ENCODE data around the gene IL1R1. TPM values are rescaled to one million over a fixed set of nuclear protein-coding genes. Genes with fewer than 3 reads are reported as not detected.

IL1R1 gene
- total and polyA plus RNA-seq, 2 donors (not counting 1 experiment from before 2014, with no cell fraction given), result 110 to 232 TPM

Other genes with a start within 250 kb of the IL1R1 start
- 0.17 and 1.0 TPM in 2 replicates for gene IL1R2, start 150.8 kb upstream of the IL1R1 start, total RNA-seq
- gene IL1R2, start 150.8 kb upstream of the IL1R1 start, polyA plus RNA-seq, result 0.20 and 0.51 TPM in 2 replicates
- 2.6 and 3.1 TPM in 2 replicates for gene IL1RL2, start 44.3 kb downstream of the IL1R1 start, total RNA-seq
- gene IL1RL2, start 44.3 kb downstream of the IL1R1 start, polyA plus RNA-seq, result 0.28 and 0.66 TPM in 2 replicates
- gene IL1RL1, start 168.8 kb downstream of the IL1R1 start, total RNA-seq, result 0.50 and 4.6 TPM in 2 replicates
- gene IL1RL1, start 168.8 kb downstream of the IL1R1 start, polyA plus RNA-seq, result 0.02 and 0.14 TPM in 2 replicates
- 0.50 and 5.4 TPM in 2 replicates for gene IL18R1, start 213.1 kb downstream of the IL1R1 start, total RNA-seq
- 0.10 and 0.18 TPM in 2 replicates for gene IL18R1, start 213.1 kb downstream of the IL1R1 start, polyA plus RNA-seq

Data from fibroblast of lung (primary cell).